HCT116 (cell line): ENCODE data around the gene PRPF40A. TPM values are rescaled to one million over a fixed set of nuclear protein-coding genes. Genes with fewer than 3 reads are reported as not detected.

ENCODE experiments used
- ATAC-seq: fragments of 200-7000 bp; cut with Tn5 transposase; 2 replicates; pipeline ENCODE4 v1.9.1; 2020; ENCODE audit warnings: mild to moderate bottlenecking, moderate library complexity
- BruUV-seq: library from RNA; stranded (reverse); fragments of 400-500 nt; replicated peaks from 2 replicates; lab custom pipeline; 2021; lab: Mats Ljungman, UMichigan
- CTCF ChIA-PET: fragments of 300-600 bp; sonication (Branson Sonifier 250); formaldehyde crosslinking; loops from one replicate; lab custom pipeline; 2021; ENCODE audit warnings: antibody characterized with exemption; lab: Charles Lee
- POLR2A ChIA-PET: fragments of 300-600, 350-600 bp; sonication (Branson Sonifier 250); formaldehyde crosslinking; loops from one replicate; lab custom pipeline; 2021; ENCODE audit warnings: antibody characterized with exemption; lab: Charles Lee
- RAD21 ChIA-PET, 2 experiments: fragments of 300-600 bp; sonication (Branson Sonifier 250); formaldehyde crosslinking; loops; one replicate each; lab custom pipeline; 2023; ENCODE audit warnings: low total read pairs in 2 of 2; ENCODE audit not compliant: uncharacterized antibody in 2 of 2, unreplicated experiment in 2 of 2, low non-redundant PET in 1 of 2; lab: Charles Lee
- DNase-seq: peaks from one replicate; pipeline ENCODE4 v3.0.0-alpha.2; 2010; ENCODE audit warnings: low read depth, low spot score
- H2AFZ ChIP-seq: fragments of 200-600 bp; shearing (Covaris generic), sonication (generic); 2 replicates; pipeline ENCODE4 v1.6.1; 2017; ENCODE audit warnings: low read depth, mixed run types, mixed read lengths, antibody characterized with exemption, low read length; ENCODE audit not compliant: poor library complexity, severe bottlenecking
- H3K27ac ChIP-seq: 2 replicates; pipeline ENCODE4 v1.5.1; 2012; ENCODE audit warnings: low read depth, low read length
- H3K27me3 ChIP-seq: fragments of 200-600 bp; sonication (generic); 2 replicates; pipeline ENCODE4 v1.6.1; 2016; ENCODE audit warnings: mixed run types, low read length, mixed read lengths; ENCODE audit not compliant: insufficient read depth
- H3K36me3 ChIP-seq, 2 experiments: fragments of 200-500 bp in 1 of 2; fragments of 200-600 bp in 1 of 2; sonication (Bioruptor generic) in 1 of 2; sonication (generic) in 1 of 2; 2 replicates each; pipeline versions ENCODE4 v1.5.1 to v1.6.1; 2014 to 2016; ENCODE audit warnings: low read length in 2 of 2, inconsistent platforms in 1 of 2, mixed read lengths in 1 of 2, mixed run types in 1 of 2; ENCODE audit not compliant: insufficient read depth in 2 of 2, control insufficient read depth in 1 of 2
- H3K4me1 ChIP-seq, 2 experiments: fragments of 200-600 bp in 1 of 2; sonication (generic) in 1 of 2; 2 replicates each; pipeline versions ENCODE4 v1.5.1 to v1.6.1; 2012 to 2017; ENCODE audit warnings: low read length in 2 of 2, inconsistent platforms in 1 of 2, mild to moderate bottlenecking in 1 of 2, mixed read lengths in 1 of 2, mixed run types in 1 of 2, moderate library complexity in 1 of 2; ENCODE audit not compliant: insufficient read depth in 2 of 2, control insufficient read depth in 1 of 2
- H3K4me2 ChIP-seq: fragments of 200-600 bp; sonication (generic); 2 replicates; pipeline ENCODE4 v1.6.1; 2017; ENCODE audit warnings: mixed run types, low read length, mixed read lengths
- H3K4me3 ChIP-seq, 2 experiments: fragments of 200-600 bp in 1 of 2; sonication (generic) in 1 of 2; replicated peaks in 1 of 2; 2 replicates each; pipeline ENCODE4 v1.5.1; 2011 to 2016; ENCODE audit warnings: low read length in 2 of 2, control low read depth in 1 of 2, low read depth in 1 of 2, mild to moderate bottlenecking in 1 of 2, mixed read lengths in 1 of 2, mixed run types in 1 of 2
- H3K79me2 ChIP-seq: fragments of 200-600 bp; sonication (generic); 2 replicates; pipeline ENCODE4 v1.6.1; 2017; ENCODE audit warnings: mild to moderate bottlenecking, mixed run types, low read length, moderate library complexity, mixed read lengths; ENCODE audit not compliant: insufficient read depth
- H3K9ac ChIP-seq: fragments of 200-600 bp; sonication (generic); 2 replicates; pipeline ENCODE4 v1.6.1; 2016; ENCODE audit warnings: low read length, mixed read lengths
- H3K9me2 ChIP-seq: fragments of 200-600 bp; sonication (generic), shearing (Covaris generic); 2 replicates; pipeline ENCODE4 v1.6.1; 2017; ENCODE audit warnings: mixed run types, mild to moderate bottlenecking, moderate library complexity; ENCODE audit not compliant: insufficient read depth
- H3K9me3 ChIP-seq, 2 experiments: fragments of 200-500 bp in 1 of 2; fragments of 200-600 bp in 1 of 2; sonication (Bioruptor generic) in 1 of 2; sonication (generic) in 1 of 2; 2 replicates each; pipeline ENCODE4 v1.6.1; 2014 to 2017; ENCODE audit warnings: low read length in 2 of 2, mixed read lengths in 2 of 2, inconsistent platforms in 1 of 2, low read depth in 1 of 2, mild to moderate bottlenecking in 1 of 2, mixed run types in 1 of 2, moderate library complexity in 1 of 2; ENCODE audit not compliant: control insufficient read depth in 1 of 2, insufficient read depth in 1 of 2
- H4K20me1 ChIP-seq: fragments of 200-600 bp; sonication (generic), shearing (Covaris generic); 2 replicates; pipeline ENCODE4 v1.6.1; 2017; ENCODE audit warnings: mixed run types, mild to moderate bottlenecking, moderate library complexity; ENCODE audit not compliant: insufficient read depth
- ATF3 ChIP-seq: IDR thresholded peaks from 2 replicates; pipeline ENCODE4 v1.6.1; 2012
- CBX3 ChIP-seq: IDR thresholded peaks from 2 replicates; pipeline ENCODE4 v1.6.1; 2012; ENCODE audit warnings: low read depth
- EGR1 ChIP-seq: IDR thresholded peaks from 2 replicates; pipeline ENCODE4 v1.6.1; 2012; ENCODE audit warnings: low read depth
- EZH2 ChIP-seq: fragments of 200-600 bp; sonication (generic); IDR thresholded peaks from 2 replicates; pipeline ENCODE4 v1.6.1; 2017; ENCODE audit warnings: antibody characterized with exemption, mixed run types
- JUND ChIP-seq: IDR thresholded peaks from 2 replicates; pipeline ENCODE4 v1.6.1; 2012
- MAX ChIP-seq: IDR thresholded peaks from 2 replicates; pipeline ENCODE4 v1.6.1; 2012
- POLR2A ChIP-seq: IDR thresholded peaks from 2 replicates; pipeline ENCODE4 v1.7.0; 2011; ENCODE audit warnings: borderline replicate concordance; ENCODE audit not compliant: insufficient read depth, insufficient read length; ENCODE audit errors: extremely low read depth
- RAD21 ChIP-seq: IDR thresholded peaks from 2 replicates; pipeline ENCODE4 v1.6.1; 2012; ENCODE audit warnings: low read depth, mild to moderate bottlenecking
- REST ChIP-seq: IDR thresholded peaks from 2 replicates; pipeline ENCODE4 v1.6.1; 2012; ENCODE audit warnings: low read depth
- SIN3A ChIP-seq: IDR thresholded peaks from 2 replicates; pipeline ENCODE4 v1.6.1; 2012; ENCODE audit warnings: low read depth
- SP1 ChIP-seq: IDR thresholded peaks from 2 replicates; pipeline ENCODE4 v1.6.1; 2012; ENCODE audit warnings: low read depth
- TCF7L2 ChIP-seq: IDR thresholded peaks from 2 replicates; pipeline ENCODE4 v1.7.0; 2011; ENCODE audit warnings: borderline replicate concordance, inconsistent platforms; ENCODE audit not compliant: insufficient read depth, insufficient read length; ENCODE audit errors: extremely low read depth
- YY1 ChIP-seq: IDR thresholded peaks from 2 replicates; pipeline ENCODE4 v1.6.1; 2011; ENCODE audit warnings: low read length, low read depth, moderate library complexity, mild to moderate bottlenecking; ENCODE audit not compliant: insufficient replicate concordance; ENCODE audit errors: extremely low read depth
- ZBTB33 ChIP-seq: IDR thresholded peaks from 2 replicates; pipeline ENCODE4 v1.6.1; 2011; ENCODE audit warnings: mild to moderate bottlenecking, low read length, moderate library complexity; ENCODE audit not compliant: insufficient replicate concordance; ENCODE audit errors: extremely low read depth
- ZNF274 ChIP-seq: fragments of 200-500 bp; sonication (Bioruptor generic); IDR thresholded peaks from 2 replicates; pipeline ENCODE4 v1.6.1; 2014; ENCODE audit warnings: mild to moderate bottlenecking, low read depth, low read length, inconsistent platforms
- intact Hi-C: fragments of 100-400 bp; cut with micrococcal nuclease; formaldehyde crosslinking; loops from 2 replicates; pipeline ENCODE4 v1.10.0; 2022
- total RNA-seq: library from RNA; stranded (reverse); gene quantifications from one replicate; pipeline ENCODE4 v1.2.1, GENCODE V29; 2021; ENCODE audit not compliant: unreplicated experiment

The PRPF40A gene
- total RNA-seq, 1 experiment from 2014 or later: 171 TPM

GRCh38 chr2:152638590-152638989 lies 78.7 kb downstream of the PRPF40A start:
- DNase-seq: no peak
- no peaks in the 10 kb centered on the region for H3K79me2 ChIP-seq
- H3K9me2 ChIP-seq: no peaks in the 10 kb centered on the region
- TF ChIP-seq SIN3A: no peak
- no peak for TF ChIP-seq JUND
- TF ChIP-seq YY1: no peak
- no peak for TF ChIP-seq EGR1
- TF ChIP-seq POLR2A: no peak
- no peak for TF ChIP-seq MAX
- TF ChIP-seq ZNF274: no peak
- TF ChIP-seq ATF3: no peak
- TF ChIP-seq TCF7L2: no peak
- TF ChIP-seq ZBTB33: no peak
- no peak for TF ChIP-seq SP1
- no peak for TF ChIP-seq RAD21
- no peak for TF ChIP-seq REST
- no peak for TF ChIP-seq EZH2
- no peak for TF ChIP-seq CBX3
- ATAC-seq: no peak
- no peaks in the 10 kb centered on the region for H4K20me1 ChIP-seq
- intact Hi-C loops: no loop called here
- CTCF ChIA-PET: interaction anchor here (1.1 to 1.2 kb wide), 2 partner anchors 10 to 78 kb away, joined by 3 read pairs; partner anchors contain the start of gene PRPF40A
- H3K27me3 ChIP-seq: no peaks in the 10 kb centered on the region
- no TSS peak for BruUV-seq
- POLR2A ChIA-PET: no interaction called here
- H2AFZ ChIP-seq: no peak overlapping the region
- RAD21 ChIA-PET: no interaction called here
- H3K4me2 ChIP-seq: no peak overlapping the region
- H3K9me3 ChIP-seq: no peaks in the 10 kb centered on the region
- no peak overlapping the region for H3K27ac ChIP-seq
- H3K4me3 ChIP-seq: no peak overlapping the region
- H3K9ac ChIP-seq: no peak overlapping the region
- peaks cover 3 to 10% of the 10 kb centered on the region in 2 experiments; a peak in 2 of 4 replicates for H3K36me3 ChIP-seq
- H3K4me1 ChIP-seq: no peaks in the 10 kb centered on the region
